ENCODE measurements around the gene CPEB1.

GRCh38 chr15:82666606-82667005, 19.4 kb upstream of the CPEB1 start:
- TF ChIP-seq CTCF (IDR thresholded peaks at IDR 0.05) (no peak), POLR2AphosphoS5 (IDR thresholded peaks at IDR 0.05; ENCODE audit: insufficient read depth in 1 of 2, low read depth in 1 of 2) (no peak), POLR2A (IDR thresholded peaks at IDR 0.05) (no peak)
